Mucosa of rectum (tissue), 2 donors: Measurements from ENCODE around the gene HS3ST5.
"Not testable (repeated sequence)": the region's sequence is repeated elsewhere in the genome, so short reads cannot be mapped to it uniquely, and the experiment has no call there.

Experiments
- H3K27ac ChIP-seq, 2 donors: one replicate each; pipeline ENCODE4 v1.7.0; 2013; ENCODE audit warnings: inconsistent platforms in 2 of 2, low read depth in 2 of 2, low read length in 2 of 2
- H3K27me3 ChIP-seq, 2 donors: one replicate each; pipeline ENCODE4 v1.7.0; 2013; ENCODE audit warnings: low read length in 2 of 2; ENCODE audit not compliant: control insufficient read depth in 2 of 2, insufficient read depth in 2 of 2
- H3K36me3 ChIP-seq, 2 donors: one replicate each; pipeline ENCODE4 v1.7.0; 2013; ENCODE audit warnings: low read length in 2 of 2; ENCODE audit not compliant: control insufficient read depth in 2 of 2, insufficient read depth in 2 of 2
- H3K4me1 ChIP-seq, 2 donors: one replicate each; pipeline ENCODE4 v1.7.0; 2013; ENCODE audit warnings: low read length in 2 of 2, mild to moderate bottlenecking in 1 of 2; ENCODE audit not compliant: control insufficient read depth in 2 of 2, insufficient read depth in 2 of 2
- H3K4me3 ChIP-seq, 2 donors: one replicate each; pipeline ENCODE4 v1.7.0; 2013; ENCODE audit warnings: low read length in 2 of 2
- H3K9ac ChIP-seq, 2 donors: one replicate each; pipeline ENCODE4 v1.7.0; 2013; ENCODE audit warnings: low read length in 2 of 2, low read depth in 1 of 2, mild to moderate bottlenecking in 1 of 2
- H3K9me3 ChIP-seq, 2 donors: one replicate each; pipeline ENCODE4 v1.7.0; 2013; ENCODE audit warnings: low read length in 2 of 2; ENCODE audit not compliant: control insufficient read depth in 2 of 2
- donor health status: healthy.
- donor health status: Normal muscosa, but diverticular disease.

HS3ST5 gene

GRCh38 chr6:114017146-114017545 is 325.7 kb downstream of the HS3ST5 start:
- H3K36me3 ChIP-seq, H3K4me3 ChIP-seq, H3K9ac ChIP-seq, H3K9me3 ChIP-seq, H3K27me3 ChIP-seq, H3K4me1 ChIP-seq, H3K27ac ChIP-seq: not testable (repeated sequence)

GRCh38 chr6:114014106-114014505 is 328.7 kb downstream of the HS3ST5 start:
- H3K27me3 ChIP-seq, H3K4me3 ChIP-seq, H3K27ac ChIP-seq: not testable (repeated sequence)

DNA sequence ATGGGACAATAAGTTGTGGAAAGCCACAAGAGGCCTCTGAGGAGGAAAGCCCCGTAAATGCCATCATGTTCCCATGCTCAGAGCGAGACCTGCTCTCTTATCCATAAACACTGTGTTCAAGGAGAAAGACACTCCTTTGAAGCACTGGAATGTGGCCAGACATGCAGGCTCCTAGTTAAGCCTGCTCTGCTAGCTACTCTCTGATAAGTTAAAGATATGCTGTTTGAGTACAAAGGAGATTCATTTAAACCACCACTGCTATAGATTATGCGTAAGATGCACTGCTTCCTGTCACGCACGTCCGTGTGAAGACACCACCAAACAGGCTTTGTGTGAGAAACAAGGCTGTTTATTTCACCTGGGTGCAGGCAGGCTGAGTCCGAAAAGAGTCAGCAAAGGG is 331.3 kb downstream of the HS3ST5 start:
- not testable (repeated sequence) for H3K9me3 ChIP-seq, H3K27ac ChIP-seq, H3K36me3 ChIP-seq, H3K4me1 ChIP-seq, H3K9ac ChIP-seq, H3K27me3 ChIP-seq, H3K4me3 ChIP-seq

More at GRCh38 chr6:114014106-114014505, 328.7 kb downstream of the HS3ST5 start:
- H3K36me3 ChIP-seq, H3K9me3 ChIP-seq, H3K4me1 ChIP-seq, H3K9ac ChIP-seq: not testable (repeated sequence)

DNA sequence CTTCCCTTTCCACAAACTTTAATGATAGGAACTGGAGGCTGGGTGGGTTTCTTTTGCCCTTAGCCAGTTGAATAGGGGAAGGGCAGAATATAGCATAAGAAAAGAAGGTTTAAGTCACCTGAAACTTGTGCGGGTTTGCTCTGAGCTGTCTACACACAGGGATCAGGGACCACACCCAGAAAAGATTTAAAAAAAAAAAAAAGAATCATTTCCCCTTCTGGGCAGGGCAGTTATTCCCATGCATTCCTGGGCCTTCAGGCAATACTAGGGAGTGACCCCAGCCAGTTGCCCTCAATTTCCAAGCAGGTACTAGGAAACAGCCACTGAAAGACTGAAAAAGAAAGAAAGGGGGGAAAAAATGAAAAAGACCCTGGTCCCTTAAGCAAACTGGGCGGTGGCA is 332.3 kb downstream of the HS3ST5 start:
- Histone ChIP-seq H3K4me1 (no peaks in the 10 kb centered on the region), H3K27ac (no peak overlapping the region), H3K9me3 (no peaks in the 10 kb centered on the region), H3K9ac (no peak overlapping the region), H3K36me3 (no peaks in the 10 kb centered on the region), H3K4me3 (no peak overlapping the region), H3K27me3 (no peaks in the 10 kb centered on the region)

- no peak overlapping the region for H3K27ac ChIP-seq
- H3K9ac ChIP-seq, result no peak overlapping the region
- H3K27me3 ChIP-seq, result no peaks in the 10 kb centered on the region
- H3K36me3 ChIP-seq, result no peaks in the 10 kb centered on the region
- H3K4me3 ChIP-seq, result no peak overlapping the region
- no peaks in the 10 kb centered on the region for H3K9me3 ChIP-seq
- no peaks in the 10 kb centered on the region for H3K4me1 ChIP-seq
These were observed 333.6 kb downstream of the HS3ST5 start for GRCh38 chr6:114009192-114009591.

GRCh38 chr6:114008331-114008730 is 334.5 kb downstream of the HS3ST5 start:
- H3K9ac ChIP-seq, result no peak overlapping the region
- no peak overlapping the region for H3K27ac ChIP-seq
- H3K9me3 ChIP-seq, result no peaks in the 10 kb centered on the region
- H3K4me3 ChIP-seq, result no peak overlapping the region
- H3K36me3 ChIP-seq, result no peaks in the 10 kb centered on the region
- H3K27me3 ChIP-seq, result no peaks in the 10 kb centered on the region
- H3K4me1 ChIP-seq, result no peaks in the 10 kb centered on the region

DNA sequence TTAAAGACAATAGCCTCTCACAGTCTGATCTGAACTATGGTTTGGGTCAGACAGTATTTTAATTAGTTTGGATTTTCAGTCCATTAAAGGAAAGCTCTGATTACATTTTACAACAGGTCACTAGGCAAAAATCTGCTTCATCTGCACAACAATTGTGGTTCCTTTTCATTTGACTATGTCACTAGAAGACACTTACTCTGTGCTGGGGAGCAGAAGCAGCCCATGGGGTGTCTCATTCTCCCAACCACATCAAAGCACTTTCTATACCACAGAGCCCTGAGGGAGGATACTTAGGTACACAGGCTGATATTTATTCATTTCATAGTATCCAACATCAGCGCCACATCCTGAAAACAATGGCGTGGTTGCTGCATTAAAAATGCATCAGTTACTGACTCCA is 335.3 kb downstream of the HS3ST5 start:
- Histone ChIP-seq H3K4me1 (no peaks in the 10 kb centered on the region), H3K4me3 (no peak overlapping the region), H3K9me3 (no peaks in the 10 kb centered on the region), H3K27ac (no peak overlapping the region), H3K27me3 (no peaks in the 10 kb centered on the region), H3K36me3 (no peaks in the 10 kb centered on the region), H3K9ac (no peak overlapping the region)
